Measurements from ENCODE around the gene TSPEAR.
"Not testable (repeated sequence)": the region's sequence is repeated elsewhere in the genome, so short reads cannot be mapped to it uniquely, and the experiment has no call there.

The TSPEAR gene

DNA sequence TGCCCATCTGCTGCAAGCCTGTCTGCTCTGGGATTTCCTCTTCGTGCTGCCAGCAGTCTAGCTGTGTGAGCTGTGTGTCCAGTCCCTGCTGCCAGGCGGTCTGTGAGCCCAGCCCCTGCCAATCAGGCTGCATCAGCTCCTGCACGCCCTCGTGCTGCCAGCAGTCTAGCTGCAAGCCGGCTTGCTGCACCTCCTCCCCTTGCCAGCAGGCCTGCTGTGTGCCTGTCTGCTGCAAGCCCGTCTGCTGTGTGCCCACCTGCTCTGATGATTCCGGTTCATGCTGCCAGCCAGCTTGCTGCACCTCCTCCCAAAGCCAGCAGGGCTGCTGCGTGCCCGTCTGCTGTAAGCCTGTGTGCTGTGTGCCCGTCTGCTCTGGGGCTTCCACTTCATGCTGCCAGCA, 110.3 kb downstream of the TSPEAR start:
- not testable (repeated sequence) for DNase-seq

DNA sequence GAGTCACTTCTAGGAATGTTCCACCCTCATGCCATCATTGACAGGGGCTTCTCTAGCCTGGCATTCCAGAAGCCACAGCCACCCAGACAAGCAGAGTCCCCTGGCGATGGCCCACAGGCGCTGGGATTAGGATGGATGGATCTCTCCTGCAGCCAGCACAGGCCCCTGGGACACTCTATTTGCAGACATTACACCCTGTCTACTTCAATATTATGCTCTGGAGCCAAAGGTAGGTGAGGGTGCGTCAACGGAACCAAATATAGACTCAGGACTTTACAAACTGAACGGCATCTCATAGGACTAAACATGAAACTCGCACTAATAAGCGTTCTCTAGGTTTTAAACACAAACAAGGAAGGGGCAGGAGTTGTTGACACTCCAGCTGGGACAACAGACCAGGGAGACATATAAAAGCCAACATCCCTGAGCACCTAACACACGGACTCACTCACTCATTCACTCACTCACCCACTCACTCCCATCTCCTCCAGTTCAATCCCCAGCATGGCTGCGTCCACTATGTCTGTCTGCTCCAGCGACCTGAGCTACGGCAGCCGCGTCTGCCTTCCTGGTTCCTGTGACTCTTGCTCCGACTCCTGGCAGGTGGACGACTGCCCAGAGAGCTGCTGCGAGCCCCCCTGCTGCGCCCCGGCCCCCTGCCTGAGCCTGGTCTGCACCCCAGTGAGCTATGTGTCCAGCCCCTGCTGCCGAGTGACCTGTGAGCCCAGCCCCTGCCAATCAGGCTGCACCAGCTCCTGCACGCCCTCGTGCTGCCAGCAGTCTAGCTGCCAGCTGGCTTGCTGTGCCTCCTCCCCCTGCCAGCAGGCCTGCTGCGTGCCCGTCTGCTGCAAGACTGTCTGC, 111.0 kb downstream of the TSPEAR start, which contains the start of gene KRTAP10-7:
Gene KRTAP10-7 (plus strand): TSS at position 480 of the 861 bp plus-strand sequence. CDS start 25 bp downstream, at position 505.
- not testable (repeated sequence) for DNase-seq

DNA sequence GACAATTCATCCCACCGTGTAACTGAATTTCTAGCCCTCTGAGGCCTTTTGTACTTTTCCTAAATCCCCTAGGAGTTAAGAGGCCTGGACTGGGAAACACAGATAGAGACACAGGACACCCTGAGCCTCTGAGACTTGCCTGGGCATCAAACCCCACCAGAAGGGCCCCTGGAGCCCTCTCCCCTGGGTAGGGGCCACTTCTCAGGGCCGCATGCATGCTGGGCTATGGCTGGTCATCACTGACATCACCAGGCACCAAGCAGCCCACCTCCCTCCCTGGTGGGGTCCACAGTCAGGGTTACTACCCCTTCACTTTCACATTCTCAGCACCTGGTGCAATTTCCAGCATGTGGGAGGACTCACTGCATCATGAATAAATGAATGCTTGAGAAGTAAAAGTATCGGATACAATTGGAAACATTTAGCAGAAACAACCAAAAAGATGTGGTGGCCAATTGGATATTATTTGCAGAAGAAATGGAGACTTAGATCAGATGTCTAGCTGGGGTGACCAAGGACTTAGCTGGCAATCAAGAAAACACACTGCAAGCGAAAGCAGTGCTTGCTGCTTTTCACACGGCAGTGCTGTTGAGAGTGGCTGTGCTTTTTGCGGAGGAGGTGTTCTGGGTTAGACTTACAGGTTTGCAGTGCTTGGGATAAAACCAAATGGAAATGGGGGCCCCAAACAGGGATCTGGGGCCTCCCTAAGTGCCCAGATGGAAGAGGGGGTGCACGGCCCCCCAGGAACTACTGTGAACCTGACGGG, 111.9 kb downstream of the TSPEAR start:
- no peak for DNase-seq

DNA sequence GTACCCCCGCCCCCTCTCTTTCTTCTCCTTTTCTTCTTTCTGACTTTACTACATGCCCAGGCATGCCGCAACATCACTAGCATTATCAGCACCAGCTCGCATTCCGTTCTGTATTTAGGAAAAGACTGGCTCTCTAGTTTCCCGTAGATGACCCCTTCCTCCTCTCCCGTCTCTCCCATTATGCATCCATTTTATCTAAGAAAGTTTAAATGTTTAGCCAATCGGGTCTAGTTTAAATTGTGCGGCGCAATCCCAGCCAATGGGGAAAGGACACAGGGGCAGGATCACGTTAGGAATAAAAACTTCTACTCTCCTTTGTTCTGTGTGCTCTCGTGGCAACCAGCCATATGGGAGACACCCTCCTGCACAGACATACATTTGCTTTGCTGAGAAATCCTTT, 113.3 kb downstream of the TSPEAR start:
- DNase-seq, result no peak

DNA sequence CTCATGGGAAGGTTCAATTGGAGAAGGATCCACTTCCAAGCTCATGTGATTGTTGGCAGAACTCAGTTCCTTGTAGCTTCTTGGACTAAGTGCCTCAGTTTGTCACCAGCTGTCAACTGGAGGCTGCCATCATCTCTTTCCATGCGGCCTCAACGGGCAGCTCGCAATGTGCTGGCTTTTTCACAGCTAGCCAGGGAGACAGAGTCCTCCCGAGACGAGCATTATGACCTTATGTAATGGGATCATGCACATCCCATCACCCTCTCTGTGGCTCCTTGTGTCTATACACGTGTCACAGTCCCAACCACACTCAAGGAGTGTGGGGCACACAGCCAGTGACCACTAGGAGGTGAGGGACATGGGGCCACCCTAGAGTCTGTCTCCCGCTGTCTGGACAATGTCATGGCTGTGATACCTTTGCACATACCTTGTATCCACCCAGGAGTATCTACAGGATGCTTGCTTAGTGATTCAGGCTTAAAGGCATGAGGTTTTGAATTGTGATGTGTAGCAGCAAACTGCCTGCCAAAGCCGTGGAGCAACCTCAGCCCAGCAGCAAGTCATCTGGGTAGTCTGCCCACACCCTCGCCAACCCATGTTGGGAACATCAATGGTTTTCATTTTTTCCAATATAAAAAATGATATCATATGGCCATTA, 115.2 kb downstream of the TSPEAR start:
- no peak for DNase-seq

DNA sequence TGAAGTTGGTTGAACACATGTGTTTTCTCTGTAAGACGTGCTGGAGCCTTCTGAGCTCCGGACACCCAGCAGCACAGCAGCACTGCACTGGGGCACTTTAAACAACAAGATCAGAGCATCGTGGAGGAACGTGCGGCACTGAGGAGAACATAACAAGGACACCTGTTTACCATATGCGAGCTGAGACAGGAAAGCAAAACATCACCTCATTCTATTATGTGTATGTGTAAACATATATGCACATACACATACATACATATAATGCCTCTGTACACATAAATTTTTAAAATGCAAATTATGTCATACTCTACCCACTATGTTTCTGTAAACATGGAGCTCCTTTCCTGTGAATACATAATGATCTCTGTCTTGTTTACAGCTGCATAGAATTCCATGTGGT, 115.8 kb downstream of the TSPEAR start:
- DNase-seq, result no peak

DNA sequence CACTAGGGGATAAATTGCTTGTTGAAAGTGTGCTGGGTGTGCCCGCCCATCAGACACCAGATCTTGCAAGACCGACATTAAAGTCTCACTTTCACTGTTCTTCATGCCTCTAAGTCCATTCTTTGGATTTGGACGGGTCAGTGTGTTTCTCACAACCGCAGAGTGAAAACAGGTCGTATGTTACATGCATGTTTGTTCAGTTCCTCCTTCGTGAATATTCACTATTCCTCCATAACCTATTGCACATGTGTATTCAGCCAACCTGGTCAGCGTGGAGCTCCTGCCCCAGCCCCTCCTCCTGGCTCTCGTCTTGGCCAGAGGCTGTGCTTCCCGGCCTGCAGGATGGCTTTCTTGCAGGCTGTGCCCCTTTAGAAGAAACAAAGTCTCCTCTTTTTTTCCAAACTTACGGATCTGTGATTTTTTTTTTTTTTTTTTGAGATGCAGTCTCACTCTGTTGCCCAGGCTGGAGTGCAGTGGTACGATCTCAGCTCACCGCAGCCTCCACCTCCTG, 116.9 kb downstream of the TSPEAR start:
- DNase-seq, result no peak

DNA sequence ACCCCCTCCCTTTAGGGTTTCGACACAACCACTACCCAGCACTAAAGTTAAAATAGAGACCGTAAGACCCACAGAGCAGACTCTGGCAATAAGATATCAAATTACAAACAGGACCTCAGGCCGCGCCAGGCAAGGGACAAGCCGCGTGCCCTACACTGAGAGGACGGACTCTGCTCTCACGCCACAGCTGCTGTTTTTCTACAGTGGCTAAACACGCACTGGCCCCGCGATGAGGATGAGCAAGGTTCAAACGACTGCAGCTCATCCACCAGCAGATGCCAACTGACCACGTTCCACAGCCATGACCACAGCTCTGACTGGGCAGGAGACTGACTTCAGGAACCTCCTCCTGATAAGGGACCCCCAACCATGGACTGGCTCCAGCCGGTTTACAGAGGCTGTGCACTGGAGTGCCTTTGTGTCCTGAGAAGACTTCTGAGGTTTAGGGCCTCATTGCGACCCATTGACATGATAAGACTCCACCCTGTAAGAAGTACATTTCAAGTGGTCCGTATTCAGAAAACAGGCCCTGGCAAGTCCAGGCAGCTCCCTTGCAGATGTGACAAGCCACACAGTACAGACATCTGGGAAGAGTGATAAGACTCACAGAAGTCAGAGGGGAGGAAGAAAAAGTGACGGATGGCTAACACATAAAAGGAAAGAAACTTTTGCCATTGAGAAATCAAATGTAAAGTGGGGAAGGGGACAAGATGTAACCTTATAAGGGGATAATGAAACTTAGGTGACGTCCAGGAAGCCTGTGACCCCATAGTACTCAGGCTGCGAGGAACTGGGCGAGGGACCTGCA, 117.6 kb downstream of the TSPEAR start:
- DNase-seq, result no peak

DNA sequence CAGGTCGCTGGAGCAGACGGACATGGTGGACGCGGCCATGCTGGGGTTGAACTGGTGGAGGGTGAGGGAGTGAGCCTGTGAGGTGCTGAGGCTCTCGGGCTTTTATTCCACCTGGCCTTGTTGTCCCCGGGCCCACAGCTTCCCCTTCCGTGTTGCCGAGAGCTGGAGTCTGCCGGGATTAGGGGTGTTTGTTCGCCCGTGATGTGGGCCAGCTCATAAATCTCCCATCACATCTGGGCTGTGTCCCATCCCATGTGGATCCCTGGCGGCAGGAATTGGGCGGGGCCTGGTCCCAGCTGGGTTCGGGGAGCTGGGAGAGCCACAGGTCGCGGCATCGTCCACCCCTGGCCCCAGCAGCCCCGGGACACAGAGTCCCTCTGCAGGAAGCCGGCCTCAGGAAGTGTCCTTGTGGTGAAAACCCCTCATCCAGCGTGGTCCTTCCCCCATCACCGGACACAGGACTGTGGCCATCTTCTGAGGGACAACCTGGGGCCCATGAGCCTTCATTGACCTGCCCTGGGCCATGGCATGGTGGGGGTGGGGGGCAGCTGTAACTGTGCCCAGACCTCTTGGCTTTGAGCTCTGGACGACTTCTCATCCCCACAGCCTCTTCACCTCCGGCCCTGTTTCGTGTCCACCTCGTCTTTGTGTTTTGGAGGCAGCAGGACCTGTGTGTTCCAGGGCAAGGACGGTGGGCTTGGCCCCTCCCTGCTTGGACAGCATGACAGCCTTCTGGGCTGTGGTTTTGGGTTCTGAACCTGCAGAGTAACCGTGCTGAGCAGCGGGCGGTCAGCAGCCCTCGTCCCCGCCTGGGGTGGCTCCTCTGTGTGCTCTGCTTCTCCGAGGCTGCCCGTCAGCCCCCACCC, 118.7 kb downstream of the TSPEAR start, which contains the start of gene KRTAP10-6:
Gene KRTAP10-6 (minus strand): TSS at position 60 of the 866 bp plus-strand sequence. CDS start 21 bp downstream, at position 39.
- no peak for DNase-seq

DNA sequence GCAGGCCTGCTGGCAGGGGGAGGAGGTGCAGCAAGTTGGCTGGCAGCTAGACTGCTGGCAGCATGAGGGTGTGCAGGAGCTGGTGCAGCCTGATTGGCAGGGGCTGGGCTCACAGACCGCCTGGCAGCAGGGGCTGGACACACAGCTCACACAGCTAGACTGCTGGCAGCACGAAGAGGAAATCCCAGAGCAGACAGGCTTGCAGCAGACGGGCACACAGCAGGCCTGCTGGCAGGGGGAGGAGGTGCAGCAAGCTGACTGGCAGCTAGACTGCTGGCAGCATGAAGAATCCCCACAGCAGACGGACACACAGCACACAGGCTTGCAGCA, 119.6 kb downstream of the TSPEAR start:
- not testable (repeated sequence) for DNase-seq

DNA sequence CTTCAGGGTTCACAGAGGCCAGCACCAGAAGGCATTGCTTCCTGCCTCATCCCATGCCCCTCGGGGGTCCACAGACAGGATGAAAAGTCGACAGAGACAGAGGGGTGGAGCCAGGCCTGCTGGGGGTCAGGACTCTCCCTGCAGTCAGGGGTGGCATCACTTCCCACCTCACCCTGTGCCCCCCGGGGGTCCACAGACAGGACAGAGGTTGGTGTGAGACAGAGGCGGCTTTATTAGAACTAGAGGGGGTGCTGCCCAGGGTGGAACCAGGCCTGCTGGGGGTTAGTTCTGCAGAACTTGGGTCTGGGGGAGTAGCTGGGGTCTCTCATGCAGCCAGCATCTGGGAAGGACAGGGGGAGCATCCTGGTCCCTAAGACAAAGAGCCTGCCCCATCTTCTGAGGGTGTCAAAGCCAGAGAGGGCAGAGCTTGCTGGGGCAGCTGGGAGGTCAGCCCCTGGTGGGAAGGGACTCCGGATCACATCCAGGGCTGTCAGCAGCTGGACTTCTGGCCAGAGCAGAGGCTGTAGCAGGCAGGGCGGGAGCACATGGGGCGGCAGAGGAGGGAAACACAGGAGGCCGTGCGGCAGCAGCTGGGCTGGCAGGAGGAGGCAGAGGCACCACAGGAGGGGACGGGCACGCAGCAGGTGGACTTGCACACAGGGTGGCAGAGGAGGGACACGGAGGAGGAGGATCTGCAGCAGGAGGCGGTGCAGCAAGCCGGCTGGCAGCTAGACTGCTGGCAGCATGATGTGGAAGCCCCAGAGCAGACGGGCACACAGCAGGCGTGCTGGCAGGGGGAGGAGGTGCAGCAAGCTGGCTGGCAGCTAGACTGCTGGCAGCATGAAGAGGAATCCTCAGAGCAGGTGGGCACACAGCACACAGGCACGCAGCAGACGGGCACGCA, 120.2 kb downstream of the TSPEAR start:
- not testable (repeated sequence) for DNase-seq

DNA sequence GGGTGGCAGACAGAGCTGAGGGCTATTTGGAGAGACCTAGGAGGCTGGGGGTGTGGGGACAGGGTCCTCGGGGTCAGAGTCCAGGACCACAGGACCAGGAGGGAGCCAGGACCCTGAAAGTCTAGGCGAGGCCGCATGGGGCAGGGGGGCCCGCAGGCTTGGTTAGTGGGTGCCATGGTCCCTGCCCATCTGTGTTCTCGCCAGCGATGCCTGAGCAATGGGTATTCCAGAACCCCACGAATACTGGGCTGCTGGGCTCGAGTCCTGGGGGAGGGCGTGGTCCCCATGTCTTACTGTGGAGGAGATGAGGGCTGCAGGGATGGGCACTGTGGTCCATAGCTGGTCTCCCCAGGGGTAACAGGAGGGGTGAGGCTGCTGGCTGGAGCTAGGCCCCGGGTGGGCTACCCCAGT, 121.1 kb downstream of the TSPEAR start:
- DNase-seq, result no peak

DNA sequence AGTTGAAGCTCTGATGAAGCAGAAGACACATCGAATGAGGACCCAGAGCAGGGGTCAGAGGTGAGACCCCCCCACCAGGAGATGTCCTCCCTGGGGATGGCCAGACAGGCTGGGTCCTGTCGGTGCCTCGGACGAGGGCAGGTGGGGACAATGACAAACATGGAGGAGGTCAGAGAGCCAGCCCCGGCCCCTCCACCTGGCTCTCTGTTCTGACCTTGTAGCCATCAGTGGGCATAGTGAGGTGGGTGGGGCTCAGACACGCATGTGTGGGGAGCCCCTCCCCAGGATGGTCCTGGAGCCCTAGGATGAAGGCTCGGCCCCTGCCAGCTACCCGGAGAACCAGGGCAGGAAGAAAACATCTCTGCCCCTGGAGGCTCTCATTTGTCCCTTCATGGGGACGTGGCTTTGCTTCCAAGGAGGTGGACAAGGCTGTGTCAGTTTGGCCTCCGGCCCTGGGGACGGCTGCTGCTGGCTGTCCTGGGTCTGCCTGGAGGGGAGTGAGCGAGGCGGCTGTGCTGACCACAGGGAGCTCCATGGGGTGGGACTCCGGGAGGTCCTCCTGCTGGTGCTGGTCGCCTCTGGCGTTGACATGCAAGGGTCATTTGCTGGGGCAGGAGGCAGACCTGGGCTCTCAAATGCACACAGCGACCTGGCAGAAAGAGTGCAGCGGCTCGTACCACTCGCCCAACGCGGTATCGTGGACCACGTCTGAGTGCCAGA, 121.6 kb downstream of the TSPEAR start:
- DNase-seq, result no peak

DNA sequence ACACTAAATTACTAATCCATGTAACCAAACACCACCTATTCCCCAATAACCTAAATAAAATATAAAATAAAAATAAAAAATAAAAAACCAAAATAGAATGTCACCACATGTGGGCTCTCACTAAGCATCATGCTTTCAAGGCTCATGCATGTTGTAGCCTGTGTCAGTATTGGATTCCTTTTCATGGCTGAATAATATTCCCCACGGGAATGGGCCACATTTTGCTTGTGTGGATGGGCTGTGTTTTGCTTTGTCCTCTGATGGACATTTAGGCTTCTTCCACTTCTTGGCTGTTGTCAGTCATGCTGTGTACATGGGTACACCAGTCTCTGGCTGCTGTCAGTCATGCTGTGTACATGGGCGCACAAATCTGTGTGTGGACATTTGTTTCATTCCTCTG, 122.3 kb downstream of the TSPEAR start:
- no peak for DNase-seq

DNA sequence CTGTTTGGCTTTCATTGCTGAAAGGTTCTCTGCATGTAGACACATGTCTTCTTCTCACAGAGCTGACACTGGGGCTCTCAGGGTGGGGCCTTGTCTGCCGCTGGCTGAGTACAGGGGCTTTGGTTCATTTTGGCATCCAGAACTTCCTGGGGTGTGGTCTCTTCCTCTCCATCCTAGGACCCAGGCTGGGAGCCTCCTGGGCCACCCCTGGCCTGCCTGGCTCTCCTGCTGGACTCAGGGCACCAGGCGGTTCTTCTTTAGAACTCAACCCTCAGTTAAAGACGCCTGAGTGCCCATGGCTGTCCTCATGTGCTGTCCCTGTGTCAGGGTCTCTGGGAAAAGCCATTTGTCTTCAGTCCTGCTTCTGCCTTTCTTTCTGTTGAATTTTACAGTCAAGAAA, 125.5 kb downstream of the TSPEAR start:
- DNase-seq, result no peak

DNA sequence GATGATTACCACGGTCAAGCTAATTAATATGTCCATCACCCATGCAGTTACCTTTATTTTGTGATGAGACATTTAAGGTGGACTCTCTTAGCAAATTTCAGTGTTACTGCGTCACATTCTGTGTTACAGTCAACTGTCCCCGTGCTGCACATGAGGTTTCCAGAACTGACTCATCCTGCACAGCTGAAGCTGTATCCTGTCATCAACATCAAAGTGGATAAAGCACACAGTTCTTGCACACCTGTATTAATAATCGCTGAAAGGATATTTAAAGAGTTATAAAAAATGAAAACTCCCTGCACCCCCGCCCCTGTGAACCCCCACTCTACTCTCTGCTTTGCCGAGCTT, 127.6 kb downstream of the TSPEAR start:
- no peak for DNase-seq

DNA sequence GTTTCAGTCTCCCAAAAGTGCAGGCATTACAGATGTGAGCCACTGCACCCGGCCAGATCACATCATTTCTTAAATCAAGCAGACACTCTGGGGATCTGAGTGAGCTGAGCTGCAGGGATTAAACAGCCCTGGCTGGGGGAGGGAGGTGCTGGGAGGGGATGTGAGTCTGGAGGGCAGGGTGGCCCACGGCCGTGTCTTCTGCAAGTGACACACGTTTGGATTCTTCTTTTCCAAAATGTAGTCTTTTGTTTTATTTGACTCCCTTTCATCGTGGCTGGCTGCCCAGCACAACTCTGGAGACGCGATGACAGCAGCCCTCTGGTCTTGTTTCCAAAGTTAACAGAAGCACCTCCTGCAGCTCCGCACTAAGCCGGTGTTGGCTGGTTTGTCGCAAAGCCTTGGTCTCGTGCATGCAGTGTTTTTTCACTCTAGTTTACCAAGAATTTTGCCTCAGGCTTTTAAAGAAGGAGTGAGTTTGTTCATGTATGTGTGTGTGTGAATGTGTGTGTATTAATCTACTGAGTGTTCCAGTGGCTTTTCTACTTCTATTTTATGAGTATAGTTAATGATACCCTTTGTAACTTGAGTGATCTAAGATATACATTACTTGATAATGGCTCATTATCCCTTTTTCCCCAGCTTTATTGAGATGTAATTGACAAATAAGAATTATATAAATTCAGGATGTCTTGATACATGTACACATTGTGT, 128.1 kb downstream of the TSPEAR start:
- no peak for DNase-seq

DNA sequence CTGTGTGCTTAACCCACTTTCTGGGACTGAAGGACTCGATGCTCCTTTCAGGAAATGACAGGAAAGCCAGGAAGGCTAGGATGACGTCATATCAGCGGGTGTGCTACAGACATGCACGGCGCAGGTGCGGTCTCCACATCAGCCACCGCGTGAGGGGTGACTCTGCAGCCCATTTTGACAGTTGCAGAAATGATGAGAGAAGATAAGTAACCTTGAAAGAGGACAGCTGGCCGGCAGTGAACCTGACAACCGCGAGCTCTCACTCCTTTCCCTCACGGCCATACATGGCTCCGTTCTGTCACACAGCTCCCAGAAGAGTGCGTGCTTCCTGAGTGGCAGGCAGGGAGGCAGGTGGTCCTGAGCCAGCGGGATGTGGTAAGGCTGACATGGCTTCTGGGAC, 129.3 kb downstream of the TSPEAR start:
- DNase-seq, result peak; percentile 14 to 32

DNA sequence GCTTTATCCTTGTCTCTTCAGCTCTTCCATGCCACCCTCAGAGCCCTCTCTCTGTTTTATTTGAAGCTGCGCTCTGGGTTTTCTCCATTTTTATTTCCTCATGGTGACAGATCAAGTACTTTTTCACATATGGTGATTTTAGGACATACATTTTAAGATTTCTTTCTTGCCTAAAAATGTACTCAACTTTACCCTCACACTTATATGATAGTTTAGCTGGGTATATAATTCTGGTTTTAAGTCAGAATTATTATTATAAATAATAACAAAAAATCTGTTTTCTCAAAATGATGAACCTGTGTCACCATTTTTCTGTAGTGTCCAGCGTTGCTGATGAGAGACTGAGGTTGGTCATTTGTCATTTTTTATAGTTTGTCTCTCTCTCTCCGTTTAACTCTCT, 130.2 kb downstream of the TSPEAR start:
- no peak for DNase-seq

All from NCI-H526 (cell line).